ENCODE results near the gene PAK2.
"Not testable (repeated sequence)": the region's sequence is repeated elsewhere in the genome, so short reads cannot be mapped to it uniquely, and the experiment has no call there.

The PAK2 gene

GRCh38 chr3:196712514-196713413, 26.9 kb upstream of the PAK2 start:
- Mint-ChIP-seq H3K27me3 (no peaks in the 10 kb centered on the region), H3K4me3 (peak overlapping the region; percentile 89), H3K4me1 (peaks cover 35% of the 10 kb centered on the region), H3K36me3 (ENCODE audit: low read depth) (peaks cover 3% of the 10 kb centered on the region), H3K9me3 (no peaks in the 10 kb centered on the region), H3K27ac (peak overlapping the region; percentile 85)
- peak; percentile 70 for DNase-seq
- peak; percentile 40 for ATAC-seq

GRCh38 chr3:196717162-196717561, 22.5 kb upstream of the PAK2 start:
- H3K27me3 Mint-ChIP-seq, DNase-seq, ATAC-seq, H3K27ac Mint-ChIP-seq, H3K9me3 Mint-ChIP-seq, H3K4me3 Mint-ChIP-seq: not testable (repeated sequence)
- Mint-ChIP-seq H3K4me1 (peaks cover 14% of the 10 kb centered on the region), H3K36me3 (ENCODE audit: low read depth) (peaks cover 25% of the 10 kb centered on the region)

DNA sequence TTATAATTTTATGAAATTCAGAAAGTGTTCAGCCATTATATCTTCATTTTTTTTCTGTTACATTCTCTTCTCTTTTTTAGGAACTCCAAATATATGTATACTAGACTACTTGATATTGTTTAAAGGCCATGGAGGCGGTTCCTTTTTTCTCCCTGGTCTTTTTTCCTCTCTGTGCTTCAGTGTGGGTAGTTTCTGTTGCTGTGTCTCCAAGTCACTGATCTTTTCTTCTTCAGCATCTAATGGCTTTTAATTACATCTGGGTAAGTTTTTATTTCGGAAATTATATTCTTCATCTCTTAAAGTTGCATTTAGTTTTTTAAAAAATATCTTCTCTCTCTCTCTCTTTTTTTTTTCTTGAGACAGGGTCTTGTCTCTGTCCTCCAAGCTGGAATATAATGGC, 18.6 kb upstream of the PAK2 start:
- DNase-seq, result no peak
- Mint-ChIP-seq H3K4me1 (peaks cover 4% of the 10 kb centered on the region), H3K4me3 (no peak overlapping the region), H3K9me3 (peaks cover 8% of the 10 kb centered on the region), H3K27ac (no peak overlapping the region), H3K36me3 (ENCODE audit: low read depth) (peaks cover 36% of the 10 kb centered on the region), H3K27me3 (no peaks in the 10 kb centered on the region)
- no peak for ATAC-seq

GRCh38 chr3:196726788-196727675, 12.6 kb upstream of the PAK2 start:
- H3K9me3 Mint-ChIP-seq, result no peaks in the 10 kb centered on the region
- peaks cover 27% of the 10 kb centered on the region for H3K36me3 Mint-ChIP-seq (ENCODE audit: low read depth)
- no peak overlapping the region for H3K4me3 Mint-ChIP-seq
- peaks cover 25% of the 10 kb centered on the region for H3K4me1 Mint-ChIP-seq
- no peaks in the 10 kb centered on the region for H3K27me3 Mint-ChIP-seq
- DNase-seq (no peak), ATAC-seq (peak; percentile 99)
- peak overlapping the region; percentile 69 for H3K27ac Mint-ChIP-seq

DNA sequence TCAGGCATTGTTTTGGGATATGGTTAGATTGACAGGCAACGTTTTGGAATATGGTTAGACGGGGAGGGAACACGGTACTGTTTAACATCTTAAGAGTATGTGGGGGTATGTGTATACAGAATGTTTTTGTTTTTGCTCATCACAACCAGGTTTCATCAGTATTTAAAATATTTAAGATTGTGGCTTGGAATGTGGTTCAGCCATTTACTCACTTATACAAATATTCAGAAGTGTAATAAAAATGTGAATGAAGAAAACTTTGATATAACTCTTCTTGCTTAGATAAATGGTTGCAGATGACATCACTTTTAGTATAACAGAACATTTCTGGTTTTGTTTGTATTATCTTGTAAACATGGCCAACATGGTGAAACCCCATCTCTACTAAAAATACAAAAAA, 3.9 kb upstream of the PAK2 start:
- peaks cover 4% of the 10 kb centered on the region for H3K4me1 Mint-ChIP-seq
- DNase-seq, result no peak
- no peak for ATAC-seq
- H3K27ac Mint-ChIP-seq, result no peak overlapping the region
- no peak overlapping the region for H3K4me3 Mint-ChIP-seq
- no peaks in the 10 kb centered on the region for H3K9me3 Mint-ChIP-seq
- H3K36me3 Mint-ChIP-seq (ENCODE audit: low read depth), result peaks cover 19% of the 10 kb centered on the region
- no peaks in the 10 kb centered on the region for H3K27me3 Mint-ChIP-seq

DNA sequence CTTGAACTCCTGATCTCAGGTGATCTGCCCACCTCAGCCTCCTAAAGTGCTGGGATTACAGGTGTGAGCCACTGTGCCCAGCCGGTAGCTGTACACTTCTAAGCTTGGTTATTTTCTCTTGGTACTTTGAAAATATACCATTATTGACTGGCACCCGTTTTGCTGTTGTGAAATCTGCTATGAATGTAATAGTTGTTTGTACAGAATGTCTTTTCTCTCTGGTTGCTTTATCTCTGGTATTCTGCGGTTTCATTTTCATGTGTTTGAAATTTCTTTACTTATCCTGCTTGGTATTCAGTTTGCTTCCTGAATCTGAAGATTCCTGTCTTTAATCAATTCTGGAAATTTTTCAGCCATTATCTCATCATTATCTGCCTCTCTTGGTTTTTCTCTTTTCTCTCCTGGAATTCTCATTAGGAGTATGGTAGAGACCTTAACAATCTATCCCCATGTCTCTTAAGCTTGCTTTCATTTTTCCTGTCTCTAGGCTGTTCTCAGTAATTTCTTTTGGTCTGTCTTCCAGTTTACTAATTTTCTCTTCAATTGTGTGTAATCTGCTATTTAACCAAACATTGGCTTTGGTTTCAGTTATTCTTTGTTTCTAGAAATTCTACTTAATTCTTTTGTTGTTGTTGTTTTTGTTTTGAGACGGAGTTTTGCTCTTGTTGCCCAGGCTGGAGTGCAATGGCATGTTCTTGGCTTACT, 2.8 kb upstream of the PAK2 start:
- no peak for DNase-seq
- Mint-ChIP-seq H3K27me3 (no peaks in the 10 kb centered on the region), H3K36me3 (ENCODE audit: low read depth) (peaks cover 17% of the 10 kb centered on the region), H3K4me1 (peaks cover 14% of the 10 kb centered on the region), H3K9me3 (no peaks in the 10 kb centered on the region), H3K4me3 (no peak overlapping the region), H3K27ac (no peak overlapping the region)
- no peak for ATAC-seq

DNA sequence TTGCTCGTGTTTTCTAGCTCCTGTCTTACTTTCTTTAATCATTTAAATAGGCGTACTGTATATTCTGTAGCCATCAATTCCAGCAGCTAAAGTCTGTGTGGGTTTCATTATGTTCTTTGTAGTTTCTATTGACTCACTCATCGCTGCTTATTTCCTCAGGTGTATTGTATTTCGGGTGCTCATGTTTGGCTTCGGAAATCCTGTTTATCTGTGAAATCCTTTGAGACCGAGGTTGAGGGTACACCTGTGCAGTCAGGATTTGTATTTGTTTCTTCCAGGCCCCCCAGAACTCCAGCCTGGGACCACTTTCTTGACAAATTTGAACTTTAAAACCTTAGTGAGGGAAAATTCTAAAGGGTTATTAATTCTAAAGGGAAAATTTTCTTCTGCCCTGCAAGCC, 2.0 kb upstream of the PAK2 start:
- Mint-ChIP-seq H3K4me1 (peaks cover 14% of the 10 kb centered on the region), H3K9me3 (no peaks in the 10 kb centered on the region), H3K36me3 (ENCODE audit: low read depth) (peaks cover 17% of the 10 kb centered on the region), H3K4me3 (no peak overlapping the region), H3K27me3 (no peaks in the 10 kb centered on the region), H3K27ac (no peak overlapping the region)
- no peak for ATAC-seq
- DNase-seq, result no peak

- H3K9me3 Mint-ChIP-seq, result no peaks in the 10 kb centered on the region
- peak overlapping the region; percentile 96 for H3K27ac Mint-ChIP-seq
- H3K27me3 Mint-ChIP-seq, result no peaks in the 10 kb centered on the region
- peak overlapping the region; percentile 98 for H3K4me3 Mint-ChIP-seq
- peaks cover 15% of the 10 kb centered on the region for H3K36me3 Mint-ChIP-seq (ENCODE audit: low read depth)
- peaks cover 31% of the 10 kb centered on the region for H3K4me1 Mint-ChIP-seq
- ATAC-seq, result peak; percentile 35
- peak; percentile 29 for DNase-seq
Measured at GRCh38 chr3:196740481-196741248, 1.0 kb downstream of the PAK2 start.

DNA sequence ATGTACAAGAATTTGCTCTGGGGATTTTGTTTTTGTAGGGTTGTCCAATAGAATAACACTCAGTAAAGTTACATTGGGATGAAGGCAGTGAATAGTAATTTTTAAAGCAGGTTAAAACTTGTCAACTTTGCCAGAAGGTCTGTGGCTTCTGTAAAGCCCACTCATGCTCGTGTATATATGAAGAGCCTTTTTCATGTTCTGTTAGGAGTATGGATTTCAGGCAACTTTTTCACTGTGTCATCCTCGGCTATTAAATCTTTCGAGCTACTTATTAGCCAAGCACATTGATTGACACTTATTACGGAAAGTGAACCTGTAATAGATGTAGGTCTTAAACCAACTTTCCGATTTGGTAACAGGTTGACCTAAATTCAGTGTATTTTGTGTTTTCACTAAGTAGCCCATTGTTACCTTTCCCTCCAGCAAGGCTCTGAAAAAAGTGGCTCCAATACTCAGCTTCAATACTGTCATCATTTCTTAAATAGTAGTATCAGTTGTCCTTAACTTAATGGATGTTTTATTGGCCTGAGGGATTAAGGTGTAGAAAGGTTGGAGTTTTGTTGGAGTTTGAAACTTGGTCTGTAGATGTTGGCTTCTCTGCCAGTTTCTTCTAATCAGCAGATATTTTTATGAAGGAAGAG, 1.7 kb downstream of the PAK2 start:
- no peak for ATAC-seq
- no peaks in the 10 kb centered on the region for H3K9me3 Mint-ChIP-seq
- peak overlapping the region; percentile 96 for H3K27ac Mint-ChIP-seq
- no peak for DNase-seq
- no peaks in the 10 kb centered on the region for H3K27me3 Mint-ChIP-seq
- peaks cover 37% of the 10 kb centered on the region for H3K4me1 Mint-ChIP-seq
- peak overlapping the region; percentile 98 for H3K4me3 Mint-ChIP-seq
- peaks cover 20% of the 10 kb centered on the region for H3K36me3 Mint-ChIP-seq (ENCODE audit: low read depth)

DNA sequence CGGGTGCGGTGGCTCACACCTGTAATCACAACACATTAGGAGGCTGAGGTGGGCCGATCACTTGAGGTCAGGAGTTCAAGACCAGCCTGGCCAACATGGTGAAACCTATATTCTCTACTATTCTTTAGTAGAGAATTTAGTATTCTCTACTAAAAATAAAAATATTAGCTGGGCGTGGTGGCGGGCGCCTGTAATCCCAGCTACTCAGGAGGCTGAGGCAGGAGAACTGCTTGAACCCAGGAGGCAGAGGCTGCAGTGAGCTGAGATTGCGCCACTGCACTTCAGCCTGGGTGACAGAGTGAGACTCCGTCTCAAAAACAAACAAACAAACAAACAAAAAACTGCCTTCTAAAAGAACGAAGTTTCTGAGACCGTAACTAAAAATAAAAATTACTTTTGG, 3.9 kb downstream of the PAK2 start:
- H3K4me1 Mint-ChIP-seq, result peaks cover 52% of the 10 kb centered on the region
- not testable (repeated sequence) for ATAC-seq, H3K27ac Mint-ChIP-seq, H3K27me3 Mint-ChIP-seq, H3K9me3 Mint-ChIP-seq, DNase-seq
- peak overlapping the region; percentile 29 for H3K4me3 Mint-ChIP-seq
- H3K36me3 Mint-ChIP-seq (ENCODE audit: low read depth), result peaks cover 29% of the 10 kb centered on the region

DNA sequence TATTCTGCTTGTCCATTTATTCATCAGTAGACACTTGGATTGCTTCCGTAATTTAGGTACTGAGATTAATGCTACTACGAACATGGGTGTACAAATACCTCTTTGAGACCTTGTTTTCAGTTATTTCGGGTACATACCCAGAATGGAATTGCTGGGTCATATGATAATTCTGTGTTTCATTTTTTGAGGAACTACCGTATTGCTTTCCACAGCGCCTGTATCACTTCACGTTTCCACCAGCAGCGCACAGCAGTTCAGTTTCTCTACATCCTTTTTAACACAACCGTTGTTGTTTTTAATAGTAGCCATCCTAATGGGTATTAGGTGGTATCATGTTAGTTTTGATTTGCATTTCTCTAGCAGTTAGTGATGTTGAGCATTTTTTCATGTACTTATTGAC, 9.5 kb downstream of the PAK2 start:
- H3K27me3 Mint-ChIP-seq, result no peaks in the 10 kb centered on the region
- H3K4me1 Mint-ChIP-seq, result peaks cover 58% of the 10 kb centered on the region
- H3K36me3 Mint-ChIP-seq (ENCODE audit: low read depth), result peaks cover 46% of the 10 kb centered on the region
- DNase-seq (no peak), ATAC-seq (no peak)
- H3K9me3 Mint-ChIP-seq, result no peaks in the 10 kb centered on the region
- H3K4me3 Mint-ChIP-seq, result no peak overlapping the region
- no peak overlapping the region for H3K27ac Mint-ChIP-seq

- DNase-seq (no peak), ATAC-seq (no peak)
- Mint-ChIP-seq H3K36me3 (ENCODE audit: low read depth) (peaks cover 58% of the 10 kb centered on the region), H3K4me3 (no peak overlapping the region), H3K27ac (no peak overlapping the region), H3K4me1 (peaks cover 65% of the 10 kb centered on the region), H3K9me3 (peaks cover 10% of the 10 kb centered on the region), H3K27me3 (no peaks in the 10 kb centered on the region)
Measured at GRCh38 chr3:196753201-196753600, 13.5 kb downstream of the PAK2 start.

DNA sequence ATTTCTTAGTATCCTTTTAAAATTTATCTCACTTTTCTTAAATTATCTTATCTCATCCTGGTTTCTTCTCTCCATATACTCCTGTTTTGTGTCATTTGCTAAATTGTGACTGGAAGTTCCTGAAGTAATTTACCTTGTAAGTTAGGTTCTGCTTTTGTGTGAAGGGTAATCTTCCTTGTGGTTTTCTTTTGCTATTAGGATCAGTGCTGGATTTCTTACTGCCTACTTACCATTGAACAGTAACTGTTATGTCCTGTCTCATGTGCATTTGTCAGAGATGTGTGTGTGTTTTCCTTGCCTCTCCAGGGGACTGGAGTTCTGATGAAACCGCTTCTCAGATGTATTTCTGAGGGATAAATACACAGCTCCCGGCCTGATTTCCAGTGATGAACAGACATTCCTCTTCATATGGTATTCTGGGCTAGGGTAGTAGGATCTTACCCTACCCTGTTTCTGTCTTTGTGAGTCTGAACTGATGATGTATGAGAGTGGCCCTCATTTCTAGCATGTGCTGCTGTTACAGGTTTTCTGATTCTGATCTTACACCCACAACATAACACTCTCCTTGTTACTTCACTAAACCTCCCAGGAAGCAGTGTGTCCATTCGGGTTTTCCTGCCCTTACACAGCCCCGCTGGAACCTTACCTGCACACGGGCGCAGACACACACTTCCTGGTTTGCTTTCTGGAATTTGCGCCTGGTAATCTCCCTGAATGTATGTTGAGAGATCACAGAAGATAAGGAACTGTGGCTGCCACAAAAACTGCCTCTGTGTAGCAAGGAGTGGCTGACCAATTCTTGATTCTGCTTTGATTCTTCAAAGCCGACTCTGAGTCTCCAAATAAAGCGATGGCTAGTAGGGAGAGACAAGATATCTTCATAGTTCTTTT, 14.7 kb downstream of the PAK2 start:
- H3K27ac Mint-ChIP-seq, result peak overlapping the region; percentile 62

More for the DNA sequence above, 14.7 kb downstream of the PAK2 start:
- ATAC-seq (no peak), DNase-seq (no peak)
- Mint-ChIP-seq H3K9me3 (peaks cover 10% of the 10 kb centered on the region), H3K27me3 (no peaks in the 10 kb centered on the region), H3K4me1 (peaks cover 63% of the 10 kb centered on the region), H3K36me3 (ENCODE audit: low read depth) (peaks cover 51% of the 10 kb centered on the region), H3K4me3 (no peak overlapping the region)
